NCI-H446 (cell line): Measurements from ENCODE around the gene NRXN2.

ENCODE experiments used
- DNase-seq, 2 experiments: peaks; one replicate each; lab custom pipeline; 2025; lab: John Stamatoyannopoulos, UW

NRXN2 gene

GRCh38 chr11:64591257-64592233, 131.5 kb downstream of the NRXN2 start:
- no peak for DNase-seq

GRCh38 chr11:64590763-64591221, 132.2 kb downstream of the NRXN2 start, which contains the start of gene SLC22A12:
Gene SLC22A12, plus strand, starts transcription at chr11:64591220. Its CDS starts 337 bp downstream, at chr11:64591557.
- DNase-seq, result no peak

- no peak for DNase-seq
Measured at GRCh38 chr11:64588701-64589100, 134.3 kb downstream of the NRXN2 start.

- no peak for DNase-seq
Measured at GRCh38 chr11:64586366-64586765, 136.6 kb downstream of the NRXN2 start.

GRCh38 chr11:64585150-64585549, 137.8 kb downstream of the NRXN2 start:
- no peak for DNase-seq

DNA sequence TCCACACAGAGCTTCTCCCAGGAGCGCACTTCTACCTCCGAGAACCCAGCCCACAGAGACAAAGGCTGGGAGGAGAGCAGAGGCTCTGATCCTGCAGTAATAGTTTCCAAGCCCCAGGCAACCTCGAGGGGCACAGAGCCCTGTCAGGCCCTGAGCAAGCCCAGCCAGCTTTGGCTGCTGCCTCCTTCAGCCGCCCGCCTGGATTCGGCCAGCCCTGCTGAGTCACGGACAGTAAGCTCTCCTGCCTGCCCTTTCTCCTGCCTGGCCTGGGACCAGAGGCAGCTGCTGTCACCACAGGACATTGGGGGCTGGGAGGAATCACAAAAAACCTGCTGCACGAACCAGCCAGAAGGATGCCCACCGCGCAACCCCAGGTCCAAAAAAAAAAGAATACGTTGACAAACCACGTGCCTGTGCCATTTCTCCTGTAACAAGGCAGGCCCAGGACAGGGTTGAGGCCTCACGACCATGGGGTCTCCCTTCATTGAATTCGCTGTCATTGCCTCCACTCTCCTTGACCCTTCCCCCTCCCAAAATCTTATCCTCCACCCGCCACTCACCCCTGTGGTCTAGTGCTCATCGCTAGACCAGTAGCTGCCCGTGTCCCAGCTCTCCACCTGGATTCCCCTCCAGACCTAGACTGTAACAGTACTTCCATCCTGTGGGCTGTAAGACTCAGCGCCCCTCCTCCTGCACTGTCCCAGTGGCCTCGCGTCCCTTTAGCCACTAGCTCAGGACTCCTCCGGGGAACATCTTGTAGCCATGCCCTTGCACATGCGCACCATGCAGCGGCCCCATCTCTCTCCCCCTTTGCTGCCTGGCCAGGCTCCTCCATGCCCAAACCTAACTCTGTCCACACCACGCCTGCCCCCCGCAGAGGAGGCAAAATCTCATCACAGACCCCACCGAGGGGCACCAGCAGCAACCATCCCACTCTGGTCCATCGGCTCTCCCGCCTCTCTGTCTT, 139.4 kb downstream of the NRXN2 start:
- DNase-seq, result no peak

DNA sequence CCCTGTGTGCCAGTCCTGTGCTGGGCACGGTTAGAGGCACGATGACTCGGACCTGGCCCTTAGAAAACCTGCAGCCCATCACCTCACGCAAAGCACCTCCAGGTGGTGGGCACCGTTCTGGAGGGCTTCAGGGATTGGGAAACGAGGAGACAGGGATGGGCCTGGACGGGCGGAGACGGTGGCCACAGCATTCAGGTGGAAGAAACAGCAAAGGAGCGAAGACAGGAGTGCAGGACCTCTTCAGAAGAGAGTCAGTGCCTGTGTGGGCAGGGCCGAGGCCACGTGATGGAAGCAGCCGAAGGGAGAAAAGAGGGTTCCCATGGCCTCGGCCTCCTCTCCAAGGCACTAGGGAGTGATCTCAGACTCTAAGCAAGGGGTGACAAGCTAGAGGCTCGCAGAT, 140.1 kb downstream of the NRXN2 start:
- no peak for DNase-seq

DNA sequence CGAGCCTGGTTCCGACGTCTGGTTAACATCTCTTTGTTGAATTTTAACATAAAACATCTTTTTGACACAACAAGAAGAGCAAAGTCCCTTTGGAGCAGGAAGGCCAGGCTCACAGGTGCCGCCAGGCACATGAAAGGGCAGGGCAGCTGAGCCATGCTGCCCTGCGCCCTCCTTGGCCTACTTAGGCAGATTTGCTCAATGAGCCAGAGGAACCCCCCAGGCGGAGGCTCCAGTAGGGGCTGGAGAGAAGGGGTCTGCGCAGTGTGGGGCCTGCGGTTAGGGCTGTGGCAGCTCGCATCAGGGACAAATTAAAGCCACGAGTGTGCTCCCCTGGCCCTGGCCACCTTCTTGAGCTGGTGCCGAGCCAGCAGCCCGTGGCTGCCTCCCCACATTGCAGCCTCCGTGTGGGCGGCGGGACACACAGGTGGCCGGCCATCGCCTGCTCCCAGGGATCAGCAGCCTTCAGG, 141.9 kb downstream of the NRXN2 start:
- no peak for DNase-seq

- peak in 1 of 2 experiments; percentile 29 for DNase-seq
Measured at GRCh38 chr11:64580412-64580811, 142.6 kb downstream of the NRXN2 start.

DNA sequence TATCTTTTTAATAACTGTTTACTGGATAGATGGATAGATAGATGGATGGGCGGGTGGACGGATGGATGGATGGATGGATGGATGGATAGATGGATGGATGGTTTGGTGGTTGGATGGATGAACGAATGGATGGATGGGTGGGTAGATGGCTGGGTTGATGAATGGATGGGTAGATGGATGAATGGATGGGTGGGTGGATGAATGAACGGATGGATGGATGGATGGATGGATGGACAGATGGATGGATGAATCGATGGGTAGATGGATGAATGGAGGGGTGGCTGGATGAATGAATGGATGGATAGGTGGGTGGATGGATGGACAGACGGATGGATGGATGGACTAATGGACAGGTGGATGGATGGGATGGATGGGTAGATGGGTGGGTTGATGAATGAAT, 145.8 kb downstream of the NRXN2 start:
- no peak for DNase-seq

GRCh38 chr11:64572143-64572542, 150.9 kb downstream of the NRXN2 start:
- no peak for DNase-seq

DNA sequence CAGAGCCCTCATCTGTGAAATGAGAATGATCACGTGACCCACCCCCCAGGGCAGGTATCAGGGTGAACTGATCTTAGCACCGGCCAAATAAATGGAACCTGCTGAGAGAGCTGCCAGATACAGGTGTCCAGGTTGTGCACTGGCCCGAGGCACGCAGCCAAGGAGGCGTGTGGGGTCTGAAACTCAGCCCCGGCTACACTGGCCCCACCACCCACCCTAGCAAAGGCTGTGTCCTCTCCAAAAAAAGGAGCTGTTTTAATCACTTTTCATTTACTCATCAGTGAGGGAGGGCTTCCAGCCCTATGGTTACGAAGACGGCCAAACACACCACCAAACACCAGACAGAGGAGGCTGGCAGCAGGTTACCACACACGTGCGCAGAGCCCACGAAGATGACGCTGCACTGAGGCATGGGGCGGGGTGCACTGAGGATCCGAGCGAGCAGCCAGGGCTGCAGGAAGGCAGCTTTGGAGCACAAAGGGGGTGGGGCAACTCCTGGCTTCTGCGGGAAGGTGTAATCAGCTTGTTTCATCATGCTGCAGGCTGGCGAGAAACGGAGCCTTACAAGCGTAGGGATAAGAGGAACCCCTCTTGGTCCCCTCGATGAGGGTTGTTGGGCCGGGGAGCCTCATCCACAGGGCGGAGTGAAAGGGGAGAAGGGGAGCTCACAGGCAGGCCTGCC, 151.4 kb downstream of the NRXN2 start:
- DNase-seq, result no peak

DNA sequence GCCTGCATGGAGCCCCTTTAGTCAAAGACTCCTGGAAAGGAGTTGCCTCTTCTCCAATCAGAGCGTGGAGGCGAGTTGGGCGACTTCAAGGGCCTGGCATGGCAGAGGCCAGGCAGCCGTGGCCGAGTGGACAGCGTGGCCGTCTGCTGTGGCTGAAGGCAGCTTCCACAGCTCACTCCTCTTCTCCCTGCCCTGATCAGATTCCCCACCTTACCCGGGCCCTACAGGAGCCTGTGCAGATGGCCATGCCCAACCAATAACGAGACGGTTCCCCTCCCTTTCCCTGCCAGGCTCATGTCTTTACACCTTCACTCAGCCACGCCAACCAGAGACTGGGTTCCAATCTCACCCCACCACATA, 152.0 kb downstream of the NRXN2 start:
- no peak for DNase-seq

- no peak for DNase-seq
Measured at GRCh38 chr11:64570341-64570740, 152.7 kb downstream of the NRXN2 start.

DNA sequence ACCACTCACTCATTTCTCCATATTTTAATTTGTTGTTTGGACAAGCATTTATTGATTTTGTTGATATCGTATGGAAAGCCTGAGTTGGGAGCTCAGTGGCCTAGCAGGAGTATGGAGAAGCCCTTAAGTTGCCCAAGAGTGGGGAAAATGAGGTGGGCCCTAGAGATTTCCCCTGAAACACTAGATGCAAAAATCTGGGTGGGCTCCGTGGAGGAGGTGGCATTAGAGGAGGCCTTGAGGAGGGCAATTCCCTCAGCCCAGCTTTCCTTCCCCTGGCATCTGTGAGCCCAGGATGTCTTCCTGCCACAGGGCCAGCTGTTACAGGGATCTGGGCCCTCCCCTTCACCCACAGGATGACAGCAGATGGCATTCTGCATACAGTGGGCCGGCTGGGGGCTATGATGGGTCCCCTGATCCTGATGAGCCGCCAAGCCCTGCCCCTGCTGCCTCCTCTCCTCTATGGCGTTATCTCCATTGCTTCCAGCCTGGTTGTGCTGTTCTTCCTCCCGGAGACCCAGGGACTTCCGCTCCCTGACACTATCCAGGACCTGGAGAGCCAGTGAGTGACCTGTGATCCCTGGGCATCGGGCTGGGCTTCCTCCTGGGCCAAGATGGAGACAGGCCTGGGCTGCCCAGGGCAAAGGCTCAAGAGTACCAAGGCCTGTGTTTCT, 153.6 kb downstream of the NRXN2 start:
- no peak for DNase-seq

GRCh38 chr11:64568584-64569140, 154.3 kb downstream of the NRXN2 start:
- DNase-seq, result no peak

- no peak for DNase-seq
Measured at GRCh38 chr11:64568041-64568571, 154.9 kb downstream of the NRXN2 start.

DNA sequence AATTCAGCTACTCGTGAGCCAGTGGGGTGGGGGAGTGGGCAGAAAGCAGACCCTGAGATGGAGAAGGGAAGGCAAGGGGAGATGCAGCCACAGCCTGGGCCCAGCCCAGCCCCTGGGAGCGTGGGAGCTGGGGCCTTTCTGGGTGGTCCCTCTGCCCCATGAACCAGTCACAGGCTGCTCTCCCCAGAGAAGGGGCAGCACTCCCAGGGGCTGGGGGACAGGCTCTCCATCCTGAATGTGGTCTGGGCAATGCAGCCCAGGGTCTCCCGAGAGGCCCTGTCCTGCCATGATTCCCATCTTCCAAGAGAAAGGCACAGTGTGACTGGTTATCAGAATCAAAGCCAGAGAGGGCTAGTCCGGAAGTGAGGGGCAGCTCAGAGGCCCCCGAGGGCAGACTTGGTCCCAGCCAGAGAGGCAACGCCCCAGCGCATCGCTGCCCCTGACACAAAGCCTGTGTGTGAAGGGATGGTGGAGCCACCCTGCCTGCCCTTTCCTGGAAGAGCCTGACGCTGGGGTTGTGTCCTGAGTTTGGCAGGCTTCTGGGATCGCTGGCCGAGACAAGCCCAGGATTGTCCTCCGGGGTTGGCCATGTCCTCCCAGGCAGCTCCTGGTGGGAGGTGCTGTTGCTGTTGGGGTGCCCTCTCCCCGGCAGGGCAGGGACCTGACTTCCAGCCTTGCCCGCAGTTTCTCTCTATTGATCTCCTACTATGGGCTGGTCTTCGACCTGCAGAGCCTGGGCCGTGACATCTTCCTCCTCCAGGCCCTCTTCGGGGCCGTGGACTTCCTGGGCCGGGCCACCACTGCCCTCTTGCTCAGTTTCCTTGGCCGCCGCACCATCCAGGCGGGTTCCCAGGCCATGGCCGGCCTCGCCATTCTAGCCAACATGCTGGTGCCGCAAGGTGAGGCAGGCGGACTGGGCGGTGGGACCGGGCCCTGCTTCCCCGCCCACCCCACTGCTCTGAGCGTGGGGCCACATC, 155.8 kb downstream of the NRXN2 start:
- no peak for DNase-seq
